HCT116 (cell line): ENCODE measurements around the gene AFDN.

Source experiments
- CBX3 ChIP-seq: IDR thresholded peaks from 2 replicates; pipeline ENCODE4 v1.6.1; 2012; ENCODE audit warnings: low read depth
- CTCF ChIP-seq, 3 experiments: fragments of 200-600 bp in 1 of 3; sonication (generic) in 1 of 3; IDR thresholded peaks in 2 of 3; conservative IDR thresholded peaks in 1 of 3; 2 replicates each; pipeline ENCODE4 v1.5.1; 2012 to 2017; ENCODE audit warnings: low read depth in 2 of 3, low read length in 2 of 3, antibody characterized with exemption in 1 of 3, borderline replicate concordance in 1 of 3, control low read depth in 1 of 3, mild to moderate bottlenecking in 1 of 3, mixed read lengths in 1 of 3, mixed run types in 1 of 3, moderate library complexity in 1 of 3; ENCODE audit not compliant: insufficient read depth in 1 of 3
- EGR1 ChIP-seq: IDR thresholded peaks from 2 replicates; pipeline ENCODE4 v1.6.1; 2012; ENCODE audit warnings: low read depth
- EZH2phosphoT487 ChIP-seq: fragments of 200-600 bp; IDR thresholded peaks from 2 replicates; pipeline ENCODE4 v1.6.1; 2018; ENCODE audit warnings: antibody characterized with exemption, borderline replicate concordance
- POLR2A ChIP-seq: IDR thresholded peaks from 2 replicates; pipeline ENCODE4 v1.7.0; 2011; ENCODE audit warnings: borderline replicate concordance; ENCODE audit not compliant: insufficient read depth, insufficient read length; ENCODE audit errors: extremely low read depth
- POLR2AphosphoS5 ChIP-seq: IDR thresholded peaks from 2 replicates; pipeline ENCODE4 v1.6.1; 2011; ENCODE audit warnings: mild to moderate bottlenecking, low read depth, low read length, moderate library complexity
- SIN3A ChIP-seq: IDR thresholded peaks from 2 replicates; pipeline ENCODE4 v1.6.1; 2012; ENCODE audit warnings: low read depth
- SRF ChIP-seq: IDR thresholded peaks from 2 replicates; pipeline ENCODE4 v1.6.1; 2012; ENCODE audit warnings: low read depth

DNA sequence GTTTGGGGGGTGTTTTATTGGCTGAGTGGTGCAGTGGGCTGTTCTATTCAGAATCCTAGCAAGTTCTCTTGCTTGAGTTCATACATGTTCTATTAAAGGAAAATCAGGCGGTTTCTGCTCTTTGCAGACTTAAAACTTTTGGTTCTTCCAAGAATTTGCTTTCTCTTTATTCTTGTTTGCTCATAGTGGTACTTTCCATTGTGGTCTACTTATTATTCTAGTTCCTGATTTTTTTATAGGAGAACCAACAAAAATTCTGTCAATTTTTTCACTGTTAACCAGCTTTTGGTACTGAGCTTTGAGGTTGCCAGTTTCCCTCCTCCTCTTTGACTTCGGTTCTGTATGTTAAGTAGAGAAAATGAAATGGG, 6.7 kb downstream of the AFDN start:
- TF ChIP-seq CBX3: no peak
- TF ChIP-seq CTCF (IDR thresholded peaks at IDR 0.05 in 2 of 3, conservative IDR thresholded peaks at IDR 0.05 in 1 of 3; ENCODE audit: borderline replicate concordance in 1 of 3, insufficient read depth in 1 of 3, low read depth in 2 of 3, low read length in 2 of 3): no peak
- TF ChIP-seq SRF: no peak
- TF ChIP-seq EZH2phosphoT487: no peak
- TF ChIP-seq POLR2A: no peak
- TF ChIP-seq SIN3A: no peak
- no peak for TF ChIP-seq POLR2AphosphoS5
- TF ChIP-seq EGR1: no peak
